Stimulated activated CD4-positive, alpha-beta T cell treated with anti-CD3 and anti-CD28 coated beads, TNF-alpha, amount 100 ng/mL, for 24 hours (primary cell): ENCODE results near the gene CCR2.
"Not testable (repeated sequence)": the region's sequence is repeated elsewhere in the genome, so short reads cannot be mapped to it uniquely, and the experiment has no call there.

Experiments used
- DNase-seq, 3 experiments: peaks; one replicate each; pipeline ENCODE4 v3.0.0-alpha.2; 2020; ENCODE audit warnings: low read depth in 3 of 3

The CCR2 gene

DNA sequence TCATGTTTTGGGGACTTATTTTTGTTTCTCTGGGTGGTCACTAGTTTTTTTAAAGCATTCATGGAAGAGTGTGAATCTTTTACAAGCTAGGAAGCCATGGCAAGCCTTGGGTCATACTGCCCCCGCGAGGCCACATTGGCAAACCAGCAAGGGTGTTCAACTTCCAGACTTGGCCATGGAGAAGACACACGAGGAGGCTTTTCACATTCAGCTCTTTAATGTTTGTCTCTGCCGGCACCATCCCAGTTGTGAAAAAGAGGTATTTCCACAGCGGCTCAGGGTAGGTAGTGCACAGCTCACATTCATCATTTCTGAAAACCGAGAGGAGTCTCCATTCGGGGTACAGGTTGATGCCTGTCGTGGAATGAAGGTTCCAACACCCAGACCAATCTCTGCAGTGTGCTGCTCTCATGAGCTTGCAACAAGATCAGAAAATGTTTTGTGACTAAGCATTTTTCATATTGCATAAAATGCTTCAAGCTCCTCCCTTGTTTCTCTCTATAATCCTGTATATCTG lies 24.6 kb downstream of the CCR2 start:
- peak in 2 of 3 experiments; percentile 26 to 68 for DNase-seq

DNA sequence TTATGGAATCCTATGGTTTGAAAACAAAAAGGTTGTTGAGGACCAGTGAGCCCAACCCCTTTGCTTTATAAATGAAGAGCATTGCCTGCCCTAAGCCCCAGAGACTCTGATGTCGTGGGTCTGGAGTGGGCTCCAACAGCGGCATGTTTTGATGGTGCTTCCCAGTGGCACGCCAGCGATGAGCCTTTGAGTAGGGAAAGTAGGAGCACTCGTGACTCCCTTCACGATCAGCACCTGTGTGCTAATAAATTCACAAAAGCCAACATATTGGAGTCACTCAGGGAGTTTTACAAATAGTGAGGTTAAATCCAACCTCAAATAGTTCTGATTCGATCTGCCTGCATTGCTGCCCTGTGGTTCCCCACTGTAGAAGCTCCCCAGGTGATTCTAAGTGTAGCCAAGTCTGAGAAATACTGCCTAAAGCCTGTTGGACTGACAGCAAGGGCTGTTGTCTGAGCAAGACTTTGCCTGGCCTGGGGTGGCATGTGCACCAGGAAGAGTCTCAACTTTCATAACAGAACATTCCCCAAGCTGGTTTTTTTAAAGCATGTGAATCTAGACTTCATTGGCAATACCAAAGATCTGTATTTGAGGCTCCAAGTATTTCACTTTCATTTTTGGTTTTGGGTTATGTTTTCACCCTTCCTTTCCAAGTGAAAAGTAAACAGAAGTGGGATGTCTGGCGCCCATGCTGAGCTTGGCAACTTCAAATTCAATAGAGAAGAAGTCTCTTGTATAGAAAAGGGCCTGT lies 26.7 kb downstream of the CCR2 start:
- no peak for DNase-seq

- no peak for DNase-seq
These were observed 27.7 kb downstream of the CCR2 start for GRCh38 chr3:46381625-46382024.

- no peak for DNase-seq
These were observed 29.5 kb downstream of the CCR2 start for GRCh38 chr3:46383211-46383950.

GRCh38 chr3:46383951-46384330 lies 30.0 kb downstream of the CCR2 start:
- DNase-seq: no peak

DNA sequence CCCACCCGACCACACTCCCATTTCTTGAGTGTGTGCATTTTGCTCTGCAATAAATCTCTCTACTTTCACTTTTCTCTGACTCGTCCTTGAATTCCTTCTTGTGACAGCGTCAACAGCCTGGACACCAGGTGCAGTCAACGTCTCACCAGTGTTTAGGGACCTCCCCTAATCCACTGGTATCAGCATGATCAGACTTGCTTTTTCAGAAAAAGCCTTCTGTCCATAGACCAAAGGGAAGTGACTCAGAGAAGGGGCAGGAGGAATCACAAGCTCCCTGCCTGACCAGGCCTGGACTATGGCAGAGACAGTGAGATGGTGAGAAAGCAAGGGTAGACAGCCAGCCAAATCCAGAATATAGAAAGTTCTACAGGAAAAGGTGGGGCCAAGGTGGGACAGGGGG lies 32.3 kb downstream of the CCR2 start:
- no peak for DNase-seq

DNA sequence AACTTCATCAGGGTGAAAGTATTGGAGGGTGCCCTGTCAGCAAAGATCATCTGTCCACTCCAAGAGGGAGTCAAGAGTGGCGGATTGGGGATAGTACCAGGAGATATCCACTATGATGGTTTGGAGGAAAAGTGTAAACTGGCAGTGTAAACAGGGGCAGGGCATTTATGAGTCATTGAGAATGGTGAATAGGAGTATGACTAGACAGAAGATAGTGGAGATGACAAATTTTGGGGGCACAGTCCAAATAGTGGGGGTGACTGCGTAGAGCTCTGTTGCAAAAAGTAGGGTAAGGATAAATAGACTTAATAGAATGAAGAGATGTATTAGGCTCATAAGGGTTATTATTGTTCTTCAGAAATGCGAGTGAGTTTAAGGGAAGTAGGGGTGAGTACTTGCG lies 34.9 kb downstream of the CCR2 start:
- not testable (repeated sequence) for DNase-seq

DNA sequence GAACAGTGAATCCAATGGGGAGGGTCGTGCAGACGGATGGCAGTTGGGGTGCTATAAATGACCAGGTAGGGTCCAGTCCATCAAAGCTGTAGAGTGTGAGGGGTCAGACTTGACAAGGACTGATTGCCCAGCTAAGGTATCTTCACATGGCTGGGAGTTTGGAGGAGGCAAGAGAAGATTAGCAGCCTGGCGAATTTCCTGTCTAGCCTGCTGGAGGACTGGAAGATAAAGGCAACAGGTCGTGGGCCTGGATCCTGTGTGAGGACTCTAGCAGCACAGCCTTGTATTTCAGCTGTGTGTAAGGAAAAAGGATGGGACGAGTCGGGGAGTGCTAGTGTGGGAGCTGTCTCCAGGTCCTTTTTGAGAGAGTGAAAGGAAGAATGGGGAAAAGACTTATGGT lies 35.4 kb downstream of the CCR2 start:
- no peak for DNase-seq

- DNase-seq: not testable (repeated sequence)
These were observed 37.6 kb downstream of the CCR2 start for GRCh38 chr3:46391526-46391925.

DNA sequence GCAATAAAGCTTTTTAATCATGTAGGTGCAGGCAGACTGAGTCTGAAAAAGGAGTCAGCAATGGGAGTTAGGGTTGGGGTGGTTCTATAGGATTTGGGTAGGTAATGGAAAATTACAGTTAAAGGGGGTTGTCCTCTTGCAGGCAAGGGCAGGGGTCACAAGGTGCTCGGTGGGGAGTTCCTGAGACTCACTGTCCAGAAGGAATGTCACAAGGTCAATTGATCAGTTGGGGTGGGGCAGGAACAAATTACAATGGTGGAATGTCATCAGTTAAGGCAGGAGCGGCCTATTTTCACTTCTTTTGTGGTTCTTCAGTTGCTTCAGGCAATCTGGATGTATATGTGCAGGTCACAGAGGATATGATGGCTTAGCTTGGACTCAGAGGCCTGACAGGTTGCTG lies 39.1 kb downstream of the CCR2 start:
- no peak for DNase-seq

DNA sequence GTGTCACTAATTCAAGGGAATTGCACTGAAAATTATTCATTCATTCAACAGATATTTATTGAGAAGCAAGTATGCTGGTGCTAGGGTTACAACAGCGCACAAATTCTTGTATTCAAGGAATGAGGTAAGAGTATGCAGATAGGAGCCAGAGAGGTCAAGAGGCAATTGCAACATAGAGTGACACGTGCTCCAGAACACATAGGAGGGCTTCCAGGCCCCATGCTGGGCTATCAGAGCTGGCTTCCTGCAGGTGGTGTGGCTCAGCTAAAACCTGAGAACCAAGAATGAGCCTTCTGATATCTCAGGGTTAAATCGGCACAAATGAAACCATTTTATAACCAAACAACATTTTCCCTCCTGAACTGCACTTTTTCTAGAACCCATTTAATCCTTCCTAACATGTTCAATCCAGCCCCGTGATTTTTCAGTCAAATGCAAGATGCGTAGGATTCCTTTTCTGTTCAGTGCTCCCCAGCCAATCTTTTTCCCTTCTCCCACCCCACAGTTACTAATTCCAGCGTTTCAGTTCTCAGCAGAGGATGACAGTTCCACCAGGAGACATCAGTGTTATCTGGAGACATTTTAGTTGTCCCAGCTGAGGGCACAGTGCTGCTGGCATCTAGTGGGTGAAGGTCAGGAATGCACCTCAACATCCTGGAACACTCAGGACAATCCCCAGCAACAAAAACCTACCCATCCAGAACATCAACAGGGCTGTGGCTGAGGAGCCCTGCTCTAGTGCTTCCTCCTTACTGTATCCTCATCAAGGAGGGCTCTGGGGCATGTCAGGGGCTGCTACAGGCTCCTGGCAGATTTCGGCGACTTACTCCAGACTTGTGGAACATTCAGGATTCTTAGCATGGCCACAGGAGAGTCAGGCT lies 39.9 kb downstream of the CCR2 start:
- no peak for DNase-seq

DNA sequence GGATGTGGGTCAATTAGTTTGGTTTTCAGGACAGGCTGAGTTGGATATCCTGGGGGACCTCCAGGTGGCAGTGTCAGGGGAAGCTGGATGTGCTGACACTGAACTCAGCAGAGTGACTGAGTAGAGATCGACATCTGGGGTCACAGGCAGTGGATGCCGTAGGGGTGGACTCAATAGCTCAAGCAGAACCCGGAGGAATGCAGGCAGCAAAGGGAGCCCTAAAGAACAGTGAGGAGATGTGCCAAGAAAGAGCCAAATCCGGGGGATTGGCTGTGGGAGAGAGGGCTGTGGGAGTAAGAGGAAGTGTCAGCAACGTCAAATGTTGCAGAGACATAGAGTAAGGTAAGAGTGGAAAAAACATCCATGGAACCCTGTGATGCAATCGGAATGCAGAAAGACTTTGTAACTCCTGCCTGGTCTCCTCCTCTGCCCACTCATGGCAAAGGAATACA lies 41.3 kb downstream of the CCR2 start:
- no peak for DNase-seq

DNA sequence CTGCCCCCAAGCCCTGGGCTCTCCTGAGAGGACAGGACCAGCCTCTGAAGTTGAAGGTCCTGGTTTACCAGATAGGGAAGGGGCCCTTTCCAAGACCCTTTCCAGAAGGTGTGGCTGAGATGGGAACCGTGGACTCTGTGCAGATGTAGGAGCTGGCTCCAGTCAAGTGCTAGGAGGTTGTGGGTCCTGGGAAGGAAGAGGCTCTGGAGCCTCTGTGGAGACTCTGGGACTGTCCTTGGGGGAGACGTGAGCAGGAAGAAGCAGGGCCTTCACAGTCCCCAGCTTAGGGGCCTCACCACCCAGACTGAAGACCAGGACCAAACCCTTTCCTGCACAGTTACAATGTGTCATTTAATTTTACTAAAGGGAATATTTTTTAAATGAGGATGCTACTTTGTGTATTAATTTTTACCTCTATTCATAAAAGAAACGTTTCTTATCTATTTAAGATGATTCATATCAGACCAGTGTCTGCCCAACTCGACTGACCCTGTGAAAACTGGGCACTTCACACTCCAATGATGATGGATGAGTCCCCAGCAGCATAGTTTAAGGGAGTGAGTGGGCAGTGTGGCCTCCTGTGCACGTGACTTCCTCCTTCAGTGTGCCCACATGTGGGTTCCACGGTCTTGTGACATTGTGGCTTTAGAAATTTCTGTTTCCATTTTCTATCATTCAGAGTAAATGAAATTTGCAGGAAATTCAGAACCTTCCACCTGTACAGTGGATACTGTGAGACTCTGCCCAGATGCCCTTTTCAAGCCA lies 42.0 kb downstream of the CCR2 start:
- DNase-seq: no peak

- DNase-seq: no peak
These were observed 43.2 kb downstream of the CCR2 start for GRCh38 chr3:46397111-46397510.

- no peak for DNase-seq
These were observed 44.5 kb downstream of the CCR2 start for GRCh38 chr3:46398186-46398955.

DNA sequence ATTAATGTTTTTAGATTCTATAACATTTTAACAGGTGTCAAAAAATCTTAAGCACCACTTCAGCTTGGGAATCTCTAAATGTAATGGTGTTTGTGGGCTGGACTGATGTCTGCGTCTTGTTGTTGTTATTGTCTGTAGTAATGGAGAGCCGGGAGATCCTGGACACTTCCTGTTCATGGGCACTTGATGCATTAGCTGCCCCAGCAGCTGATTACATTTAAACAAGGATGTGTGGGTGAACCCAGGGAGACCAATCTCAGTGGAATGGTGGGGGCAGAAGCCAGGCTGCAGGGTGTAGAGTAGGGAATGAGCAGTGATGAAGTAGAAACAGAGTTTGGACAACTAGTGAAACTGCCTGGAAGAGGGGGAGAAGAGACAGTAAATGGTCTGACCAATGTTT lies 45.2 kb downstream of the CCR2 start:
- no peak for DNase-seq

GRCh38 chr3:46399557-46399956 lies 45.6 kb downstream of the CCR2 start:
- no peak for DNase-seq

DNA sequence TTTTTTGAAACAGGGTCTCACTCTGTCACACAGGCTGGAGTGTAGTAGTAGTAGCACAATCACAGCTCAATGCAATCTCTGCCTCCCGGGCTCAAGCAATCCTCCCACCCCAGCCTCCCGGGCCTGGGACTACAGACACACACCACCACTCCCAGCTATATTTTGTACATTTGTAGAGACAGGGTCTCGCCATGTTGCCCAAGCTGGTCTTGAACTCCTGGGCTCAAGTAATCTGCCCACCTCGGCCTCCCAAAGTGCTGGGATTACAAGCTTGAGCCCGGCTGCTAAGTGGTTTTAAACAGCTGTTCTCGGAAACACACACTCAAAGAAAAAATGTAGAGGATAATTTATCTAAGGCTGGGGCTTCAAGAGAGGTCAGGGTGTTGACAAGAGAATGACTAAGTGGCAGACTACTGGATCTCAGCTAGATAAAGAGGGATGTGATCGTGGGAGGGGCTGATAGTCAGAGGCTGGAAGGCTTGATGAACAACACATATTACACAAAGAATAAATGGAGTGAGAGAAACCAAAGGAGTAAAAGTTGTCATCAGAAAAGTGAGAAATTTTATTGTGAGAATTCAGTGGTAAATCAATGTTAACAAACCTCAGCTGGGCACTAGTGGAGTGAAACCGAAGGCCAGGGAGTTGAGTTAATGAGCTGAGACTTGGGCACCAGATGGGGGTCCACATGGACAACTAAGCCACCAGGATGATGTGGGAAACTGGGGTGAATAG lies 46.3 kb downstream of the CCR2 start:
- DNase-seq: no peak

DNA sequence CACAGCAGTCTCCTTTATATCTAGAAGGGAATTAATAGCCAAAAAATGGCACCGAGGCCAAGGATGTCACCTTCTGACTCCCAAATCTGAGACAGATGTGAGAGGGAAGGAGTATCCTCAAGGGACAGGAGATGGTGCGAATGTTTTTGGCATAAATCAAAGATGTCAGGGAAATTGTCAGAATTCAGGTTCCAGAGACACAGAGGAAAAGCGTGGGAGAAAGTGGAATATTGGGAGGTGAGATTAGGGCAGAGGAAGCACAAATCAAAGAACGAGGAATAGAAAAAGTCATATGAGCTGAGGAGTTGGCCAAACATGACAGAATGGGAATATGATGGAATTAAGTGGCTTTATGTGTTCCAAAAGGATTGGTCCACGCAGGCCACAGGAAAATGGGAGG lies 46.9 kb downstream of the CCR2 start:
- DNase-seq: no peak

- no peak for DNase-seq
These were observed 47.7 kb downstream of the CCR2 start for GRCh38 chr3:46401579-46401978.
